Lower lobe of right lung (tissue), 2 donors: ENCODE results near the gene ZBTB21. TPM values are rescaled to one million over a fixed set of nuclear protein-coding genes. Genes with fewer than 3 reads are reported as not detected.

ENCODE experiments used
- ATAC-seq, 2 donors: fragments of 200-7000 bp; cut with Tn5 transposase; one replicate each; pipeline ENCODE4 v1.9.1; 2020 to 2022; ENCODE audit warnings: mild to moderate bottlenecking in 2 of 2, moderate library complexity in 2 of 2
- DNase-seq: peaks from one replicate; pipeline ENCODE4 v3.0.0-alpha.2; 2020
- H3K27ac ChIP-seq: fragments of 200-600 bp; one replicate; pipeline ENCODE4 v1.8.0; 2022
- H3K27me3 ChIP-seq: fragments of 200-600 bp; one replicate; pipeline ENCODE4 v1.8.0; 2022; ENCODE audit warnings: low read depth
- H3K36me3 ChIP-seq: fragments of 200-600 bp; one replicate; pipeline ENCODE4 v1.8.0; 2022; ENCODE audit warnings: mild to moderate bottlenecking
- H3K4me1 ChIP-seq: fragments of 200-600 bp; one replicate; pipeline ENCODE4 v1.8.0; 2022
- H3K4me3 ChIP-seq: fragments of 200-600 bp; one replicate; pipeline ENCODE4 v1.8.0; 2022; ENCODE audit warnings: mild to moderate bottlenecking
- H3K9me3 ChIP-seq: fragments of 200-600 bp; one replicate; pipeline ENCODE4 v1.8.0; 2022
- intact Hi-C: fragments of 100-400 bp; cut with DNase I; formaldehyde crosslinking; loops from one replicate; pipeline ENCODE4 v1.11.0; 2022
- total RNA-seq: library from RNA; stranded (reverse); fragmentation: NEBNext Ultra II Directional; extraction: Animal tissue kit (Norgen Biotek cat#: 25700); gene quantifications from one replicate; pipeline ENCODE4 v1.2.1, GENCODE V29; 2021
- TF ChIP-seq, protein P1 (sequence below): fragments of 200-600 bp; IDR thresholded peaks from one replicate; pipeline ENCODE4 v1.8.0; 2022; ENCODE audit warnings: antibody characterized with exemption, mild to moderate bottlenecking
- donor health status: DM: no; HTN: yes; CAD: no; lungs with severe emphysema.

The ZBTB21 gene
- total RNA-seq, 1 donor from 2014 or later, result 15.6 TPM

GRCh38 chr21:41948078-41948895, 61.9 kb downstream of the ZBTB21 start:
- TF ChIP-seq, protein P1, sequence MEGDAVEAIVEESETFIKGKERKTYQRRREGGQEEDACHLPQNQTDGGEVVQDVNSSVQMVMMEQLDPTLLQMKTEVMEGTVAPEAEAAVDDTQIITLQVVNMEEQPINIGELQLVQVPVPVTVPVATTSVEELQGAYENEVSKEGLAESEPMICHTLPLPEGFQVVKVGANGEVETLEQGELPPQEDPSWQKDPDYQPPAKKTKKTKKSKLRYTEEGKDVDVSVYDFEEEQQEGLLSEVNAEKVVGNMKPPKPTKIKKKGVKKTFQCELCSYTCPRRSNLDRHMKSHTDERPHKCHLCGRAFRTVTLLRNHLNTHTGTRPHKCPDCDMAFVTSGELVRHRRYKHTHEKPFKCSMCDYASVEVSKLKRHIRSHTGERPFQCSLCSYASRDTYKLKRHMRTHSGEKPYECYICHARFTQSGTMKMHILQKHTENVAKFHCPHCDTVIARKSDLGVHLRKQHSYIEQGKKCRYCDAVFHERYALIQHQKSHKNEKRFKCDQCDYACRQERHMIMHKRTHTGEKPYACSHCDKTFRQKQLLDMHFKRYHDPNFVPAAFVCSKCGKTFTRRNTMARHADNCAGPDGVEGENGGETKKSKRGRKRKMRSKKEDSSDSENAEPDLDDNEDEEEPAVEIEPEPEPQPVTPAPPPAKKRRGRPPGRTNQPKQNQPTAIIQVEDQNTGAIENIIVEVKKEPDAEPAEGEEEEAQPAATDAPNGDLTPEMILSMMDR, result no peak

GRCh38 chr21:41945982-41946381, 64.2 kb downstream of the ZBTB21 start:
- ATAC-seq, result no peak
- intact Hi-C loops, result no loop called here
- no peak overlapping the region for H3K4me3 ChIP-seq
- DNase-seq, result no peak
- H3K36me3 ChIP-seq, result peaks cover 7% of the 10 kb centered on the region
- H3K9me3 ChIP-seq, result no peaks in the 10 kb centered on the region
- TF ChIP-seq, protein P1, result no peak
- peaks cover 18% of the 10 kb centered on the region for H3K4me1 ChIP-seq
- no peaks in the 10 kb centered on the region for H3K27me3 ChIP-seq
- no peak overlapping the region for H3K27ac ChIP-seq

More at GRCh38 chr21:41948078-41948895, 61.9 kb downstream of the ZBTB21 start:
- no peak overlapping the region for H3K4me3 ChIP-seq
- ATAC-seq (peak in 1 of 2 donors; percentile 34), DNase-seq (no peak)
- no peaks in the 10 kb centered on the region for H3K27me3 ChIP-seq
- peaks cover 39% of the 10 kb centered on the region for H3K4me1 ChIP-seq
- H3K9me3 ChIP-seq, result no peaks in the 10 kb centered on the region
- no peaks in the 10 kb centered on the region for H3K36me3 ChIP-seq
- intact Hi-C loops, result no loop called here
- peak overlapping the region; percentile 31 for H3K27ac ChIP-seq

- TF ChIP-seq, protein P1, result no peak
- ATAC-seq (no peak), DNase-seq (no peak)
- intact Hi-C loops, result no loop called here
- Histone ChIP-seq H3K36me3 (peaks cover 20% of the 10 kb centered on the region), H3K9me3 (no peaks in the 10 kb centered on the region), H3K27me3 (no peaks in the 10 kb centered on the region), H3K4me1 (peaks cover 16% of the 10 kb centered on the region), H3K27ac (no peak overlapping the region), H3K4me3 (no peak overlapping the region)
Observed at GRCh38 chr21:41943851-41944250, 66.3 kb downstream of the ZBTB21 start.

DNA sequence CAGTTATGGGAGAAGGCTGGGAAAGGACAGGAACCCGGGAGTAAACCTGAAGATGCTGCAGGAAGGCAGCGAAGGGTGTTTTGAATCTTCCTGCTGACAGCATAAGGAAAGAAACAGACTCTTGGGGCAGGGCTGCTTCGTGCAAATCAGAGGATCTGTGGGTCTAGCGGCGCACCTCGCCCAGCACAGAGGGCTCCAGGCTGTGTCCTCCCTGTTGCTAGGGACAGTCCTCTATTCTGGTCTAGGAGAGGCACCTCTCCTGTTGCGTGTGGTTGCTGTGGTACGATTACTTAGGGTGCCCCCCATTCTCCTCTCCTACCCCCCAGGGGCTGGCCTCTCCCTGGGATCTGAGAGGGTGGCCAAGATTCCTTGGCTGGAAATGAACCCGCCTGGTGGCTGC, 67.7 kb downstream of the ZBTB21 start:
- H3K9me3 ChIP-seq, result no peaks in the 10 kb centered on the region
- intact Hi-C loops, result no loop called here
- ATAC-seq, result no peak
- TF ChIP-seq, protein P1, result no peak
- peaks cover 3% of the 10 kb centered on the region for H3K4me1 ChIP-seq
- H3K27ac ChIP-seq, result no peak overlapping the region
- no peak for DNase-seq
- peaks cover 20% of the 10 kb centered on the region for H3K36me3 ChIP-seq
- no peak overlapping the region for H3K4me3 ChIP-seq
- H3K27me3 ChIP-seq, result no peaks in the 10 kb centered on the region

DNA sequence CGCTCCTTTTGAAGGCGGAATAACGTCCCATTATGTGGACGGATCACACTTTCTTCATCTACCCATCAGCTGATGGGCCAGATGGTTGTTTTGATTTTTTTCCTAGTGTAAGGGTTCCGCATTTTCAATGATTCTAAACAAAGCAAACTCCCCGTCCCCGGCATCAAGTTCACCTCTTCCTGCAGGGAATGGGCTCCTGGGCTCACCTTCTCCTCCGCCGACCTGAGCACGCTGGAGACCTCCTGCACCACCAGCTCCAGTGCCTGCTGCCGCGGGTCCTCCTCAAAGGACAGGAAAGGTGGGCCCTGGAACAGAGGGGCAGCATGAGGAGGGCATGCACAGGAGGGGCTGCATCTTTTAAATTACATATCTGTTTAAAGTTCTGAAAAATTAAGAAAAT, 68.2 kb downstream of the ZBTB21 start:
- no peak overlapping the region for H3K4me3 ChIP-seq
- TF ChIP-seq, protein P1, result no peak
- DNase-seq, result no peak
- ATAC-seq, result no peak
- no peaks in the 10 kb centered on the region for H3K9me3 ChIP-seq
- no peaks in the 10 kb centered on the region for H3K4me1 ChIP-seq
- intact Hi-C loops, result no loop called here
- H3K27me3 ChIP-seq, result no peaks in the 10 kb centered on the region
- peaks cover 20% of the 10 kb centered on the region for H3K36me3 ChIP-seq
- no peak overlapping the region for H3K27ac ChIP-seq
